ENCODE results near the gene PLPPR4.

DNA sequence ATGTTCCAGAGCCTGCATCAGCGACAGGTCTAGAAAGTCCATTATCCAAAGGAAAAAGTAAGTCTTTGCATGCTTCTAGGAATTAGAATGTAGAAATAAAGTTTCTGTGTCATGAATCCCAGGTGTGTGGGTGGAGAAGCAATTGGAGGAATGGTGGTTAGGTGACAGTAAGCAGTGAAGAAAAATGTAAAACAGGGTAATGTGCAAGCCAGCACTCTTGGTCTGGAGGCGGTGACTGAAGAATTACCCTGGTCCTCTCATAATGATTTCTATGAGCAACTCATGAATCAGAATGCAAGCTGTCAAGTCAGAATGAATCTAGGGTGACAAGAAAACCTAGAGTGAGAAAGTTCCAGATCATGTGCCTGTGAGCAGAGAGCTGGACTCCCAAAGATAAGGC, 33.6 kb downstream of the PLPPR4 start:
- TF ChIP-seq, protein P1, sequence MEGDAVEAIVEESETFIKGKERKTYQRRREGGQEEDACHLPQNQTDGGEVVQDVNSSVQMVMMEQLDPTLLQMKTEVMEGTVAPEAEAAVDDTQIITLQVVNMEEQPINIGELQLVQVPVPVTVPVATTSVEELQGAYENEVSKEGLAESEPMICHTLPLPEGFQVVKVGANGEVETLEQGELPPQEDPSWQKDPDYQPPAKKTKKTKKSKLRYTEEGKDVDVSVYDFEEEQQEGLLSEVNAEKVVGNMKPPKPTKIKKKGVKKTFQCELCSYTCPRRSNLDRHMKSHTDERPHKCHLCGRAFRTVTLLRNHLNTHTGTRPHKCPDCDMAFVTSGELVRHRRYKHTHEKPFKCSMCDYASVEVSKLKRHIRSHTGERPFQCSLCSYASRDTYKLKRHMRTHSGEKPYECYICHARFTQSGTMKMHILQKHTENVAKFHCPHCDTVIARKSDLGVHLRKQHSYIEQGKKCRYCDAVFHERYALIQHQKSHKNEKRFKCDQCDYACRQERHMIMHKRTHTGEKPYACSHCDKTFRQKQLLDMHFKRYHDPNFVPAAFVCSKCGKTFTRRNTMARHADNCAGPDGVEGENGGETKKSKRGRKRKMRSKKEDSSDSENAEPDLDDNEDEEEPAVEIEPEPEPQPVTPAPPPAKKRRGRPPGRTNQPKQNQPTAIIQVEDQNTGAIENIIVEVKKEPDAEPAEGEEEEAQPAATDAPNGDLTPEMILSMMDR (IDR thresholded peaks at IDR 0.05; ENCODE audit: insufficient read depth, low read length, poor library complexity, severe bottlenecking): no peak
- no peak for TF ChIP-seq EZH2phosphoT487 (conservative IDR thresholded peaks at IDR 0.05; ENCODE audit: low read length)

Measured in SU-DHL-6 (cell line).